Heart left ventricle (tissue), 16 donors: Measurements from ENCODE around the gene MCF2L. TPM values are rescaled to one million over a fixed set of nuclear protein-coding genes. Genes with fewer than 3 reads are reported as not detected.
A peak's percentile ranks its signal among the peaks of the same experiment; 100 is the strongest.

Source experiments
- ATAC-seq, 4 donors: fragments of 200-7000 bp; cut with Tn5 transposase; one replicate each; pipeline ENCODE4 v1.9.1; 2020 to 2022; ENCODE audit warnings: moderate library complexity in 4 of 4, mild to moderate bottlenecking in 3 of 4, moderate number of reproducible peaks in 1 of 4
- DNase-seq, 5 donors: peaks; one replicate each; pipeline ENCODE4 v3.0.0-alpha.2; 2020
- H3K27ac ChIP-seq, 12 donors: fragments of 200-600 bp; sonication (generic) in 4 of 12; one replicate each; pipeline versions ENCODE4 v1.5.0 to v1.8.0; 2016 to 2022; ENCODE audit warnings: mild to moderate bottlenecking in 2 of 12
- H3K27me3 ChIP-seq, 9 donors: fragments of 200-600 bp; sonication (generic) in 2 of 9; one replicate each; pipeline versions ENCODE4 v1.5.1 to v1.8.0; 2016 to 2022; ENCODE audit warnings: mild to moderate bottlenecking in 3 of 9
- H3K36me3 ChIP-seq, 9 donors: fragments of 200-600 bp; sonication (generic) in 2 of 9; one replicate each; pipeline versions ENCODE4 v1.5.0 to v1.8.0; 2018 to 2022; ENCODE audit warnings: mild to moderate bottlenecking in 2 of 9
- H3K4me1 ChIP-seq, 12 donors: fragments of 200-600 bp; sonication (generic) in 4 of 12; one replicate each; pipeline versions ENCODE4 v1.5.0 to v1.8.0; 2016 to 2022; ENCODE audit warnings: mild to moderate bottlenecking in 3 of 12
- H3K4me3 ChIP-seq, 12 donors: fragments of 200-600 bp; sonication (generic) in 4 of 12; one replicate each; pipeline versions ENCODE4 v1.5.0 to v1.8.0; 2017 to 2022; ENCODE audit warnings: mild to moderate bottlenecking in 9 of 12, moderate library complexity in 4 of 12
- H3K9me3 ChIP-seq, 12 donors: fragments of 200-600 bp; sonication (generic) in 4 of 12; one replicate each; pipeline versions ENCODE4 v1.5.0 to v1.8.0; 2016 to 2022; ENCODE audit warnings: mild to moderate bottlenecking in 1 of 12
- POLR2A ChIP-seq, 2 donors: fragments of 450-650 bp; IDR thresholded peaks; one replicate each; pipeline ENCODE4 v1.6.1; 2017; ENCODE audit warnings: antibody characterized with exemption in 2 of 2, mild to moderate bottlenecking in 2 of 2, moderate library complexity in 2 of 2
- WGBS, 4 donors: extraction: QIAGEN DNeasy Blood & Tissue Kit in 2 of 4; methylation state at CpG; one replicate each; pipeline versions ENCODE4 v1.1.5 to v1.1.7; 2013 to 2018; 5-methylcytosine and 5-hydroxymethylcytosine counted together
- intact Hi-C, 10 donors: fragments of 100-400 bp; cut with DNase I; formaldehyde crosslinking; loops; one replicate each; pipeline versions ENCODE4 v1.11.1 to v1.14.2; 2022
- polyA plus RNA-seq, 2 donors: library from polyadenylated mRNA; stranded (reverse); fragments of 200-250 nt; gene quantifications; one replicate each; pipeline ENCODE4 v1.2.3, GENCODE V29; 2013
- total RNA-seq, 9 donors: library from RNA; depleted of rRNA in 2 of 9; stranded (reverse); fragments of >200 nt in 2 of 9; fragmentation: NEBNext Ultra II Directional in 3 of 9; extraction: Animal tissue kit (Norgen Biotek cat#: 25700) in 3 of 9; gene quantifications; one replicate each; pipeline versions ENCODE4 v1.1.0 to v1.2.4, GENCODE V29; 2016 to 2023
- TF ChIP-seq, protein P1 (sequence below), 12 donors: fragments of 200-600 bp; sonication (generic) in 4 of 12; IDR thresholded peaks; one replicate each; pipeline versions ENCODE4 v1.5.0 to v1.8.0; 2018 to 2022; ENCODE audit warnings: antibody characterized with exemption in 12 of 12, mild to moderate bottlenecking in 5 of 12
- donor health status: ischemic (EF 13 %, LVEDD 7.1; RV severe dilation, severe dysfunction).
- donor health status: healthy with polysubstance abuse.
- donor health status: DM: no; HTN: yes; CAD: no.
- donor health status: DM: no; HTN: no; CAD: no.
- donor health status: ischemic (EF 25% LVEDD 6.9; RV normal size, moderate dysfunction).
- donor health status: ischemic (EF 25% LVEDD 5.7; RV mildly dilated, moderate dysfunction).
- donor health status: healthy.
- donor health status: DM: yes; HTN: yes; CAD: no.
- donor health status: ischemic (EF 35%, LVEDD 5.7; RV mildly dilated, moderate dysfunction).
- donor health status: nonischemic (EF 11% LVEDD 7.7; RV severe dilation, severe dysfunction).
- donor health status: DM: yes; HTN: yes; CAD: no.
- donor health status: PGD.
- donor health status: ischemic (EF 29% LVEDD 5.4; RV normal size, mild dysfunction).
- donor health status: nonischemic (EF 23%, LVEDD 6.1; RV moderate dilation, normal function).

Gene MCF2L
- total and polyA plus RNA-seq, 11 donors, result 26.0 to 61.0 (median 42.7) TPM

DNA sequence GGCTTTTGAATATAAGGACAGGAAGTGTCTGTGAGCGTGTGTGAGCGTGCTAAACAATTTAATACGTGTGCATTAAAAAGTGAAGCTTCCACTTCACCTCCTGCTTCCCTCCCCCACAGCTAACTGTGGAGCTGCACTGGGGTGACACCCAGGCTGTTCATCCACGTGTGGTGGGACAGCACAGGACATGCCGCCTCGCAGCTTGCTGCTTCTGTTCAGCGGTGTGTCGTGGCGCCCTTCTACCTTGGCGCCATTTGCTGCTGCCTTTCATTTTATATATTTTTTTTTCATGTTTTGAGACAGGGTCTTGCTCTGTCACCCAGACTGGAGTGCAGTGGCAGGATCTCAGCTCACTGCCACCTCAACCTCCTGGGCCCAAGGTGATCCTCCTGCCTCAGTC lies 63.3 kb downstream of the MCF2L start:
- intact Hi-C loops, result loop anchor here in 6 of 10 donors (5.0 to 10.0 kb wide), 4 partner anchors 80 to 363 kb away; no protein-coding TSS in a partner anchor
- no peak for ATAC-seq
- Histone ChIP-seq H3K9me3 (no peaks in the 10 kb centered on the region), H3K4me3 (no peak overlapping the region), H3K36me3 (peaks cover 0 to under 1% (median 0%) of the 10 kb centered on the region in 9 donors), H3K27ac (no peak overlapping the region), H3K27me3 (no peaks in the 10 kb centered on the region), H3K4me1 (peaks cover 0 to 29% (median 9%) of the 10 kb centered on the region in 12 donors)
- TF ChIP-seq, protein P1, sequence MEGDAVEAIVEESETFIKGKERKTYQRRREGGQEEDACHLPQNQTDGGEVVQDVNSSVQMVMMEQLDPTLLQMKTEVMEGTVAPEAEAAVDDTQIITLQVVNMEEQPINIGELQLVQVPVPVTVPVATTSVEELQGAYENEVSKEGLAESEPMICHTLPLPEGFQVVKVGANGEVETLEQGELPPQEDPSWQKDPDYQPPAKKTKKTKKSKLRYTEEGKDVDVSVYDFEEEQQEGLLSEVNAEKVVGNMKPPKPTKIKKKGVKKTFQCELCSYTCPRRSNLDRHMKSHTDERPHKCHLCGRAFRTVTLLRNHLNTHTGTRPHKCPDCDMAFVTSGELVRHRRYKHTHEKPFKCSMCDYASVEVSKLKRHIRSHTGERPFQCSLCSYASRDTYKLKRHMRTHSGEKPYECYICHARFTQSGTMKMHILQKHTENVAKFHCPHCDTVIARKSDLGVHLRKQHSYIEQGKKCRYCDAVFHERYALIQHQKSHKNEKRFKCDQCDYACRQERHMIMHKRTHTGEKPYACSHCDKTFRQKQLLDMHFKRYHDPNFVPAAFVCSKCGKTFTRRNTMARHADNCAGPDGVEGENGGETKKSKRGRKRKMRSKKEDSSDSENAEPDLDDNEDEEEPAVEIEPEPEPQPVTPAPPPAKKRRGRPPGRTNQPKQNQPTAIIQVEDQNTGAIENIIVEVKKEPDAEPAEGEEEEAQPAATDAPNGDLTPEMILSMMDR (IDR thresholded peaks at IDR 0.05), result no peak
- no peak for TF ChIP-seq POLR2A (IDR thresholded peaks at IDR 0.05)
- WGBS, 4 donors, result 75 to 82% (median 78%) methylated on average over 10 of the region's 10 CpGs
- DNase-seq, result peak in 3 of 5 donors; percentile 8 to 17 (median 8)

DNA sequence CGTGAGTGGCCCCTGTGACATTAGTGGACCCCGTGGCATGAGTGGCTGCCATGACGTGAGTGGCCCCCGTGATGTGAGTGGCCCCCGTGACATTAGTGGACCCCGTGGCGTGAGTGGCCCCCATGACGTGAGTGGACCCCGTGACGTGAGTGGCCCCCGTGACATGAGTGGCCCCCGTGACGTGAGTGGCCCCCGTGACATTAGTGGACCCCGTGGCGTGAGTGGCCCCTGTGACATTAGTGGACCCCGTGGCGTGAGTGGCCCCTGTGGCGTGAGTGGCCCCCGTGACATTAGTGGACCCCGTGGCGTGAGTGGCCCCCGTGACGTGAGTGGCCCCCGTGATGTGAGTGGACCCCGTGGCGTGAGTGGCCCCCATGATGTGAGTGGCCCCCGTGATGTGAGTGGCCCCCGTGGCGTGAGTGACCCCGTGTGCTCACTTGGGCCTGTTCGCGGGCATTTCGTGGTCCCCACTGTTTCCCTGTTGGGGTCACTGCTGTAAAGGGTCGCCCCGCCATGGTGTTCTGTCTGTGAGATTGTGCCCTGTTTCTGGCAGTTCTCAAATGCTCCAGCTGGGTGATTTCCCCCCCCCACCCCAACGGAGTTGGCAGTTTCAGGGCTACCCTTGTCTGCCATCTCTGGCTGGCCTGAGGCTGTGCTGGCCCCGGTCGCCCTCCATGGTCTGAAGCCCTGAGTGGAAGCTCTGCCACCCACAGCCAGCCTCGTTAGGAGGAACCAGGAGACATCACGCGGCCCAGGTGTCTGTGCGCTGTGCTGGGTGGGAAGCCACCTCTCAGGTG lies 64.2 kb downstream of the MCF2L start:
- 84 to 95% (median 89%) methylated on average over 33 to 43 of the region's 43 CpGs for WGBS, 4 donors
- H3K27ac ChIP-seq, result no peak overlapping the region
- no peaks in the 10 kb centered on the region for H3K36me3 ChIP-seq
- ATAC-seq, result no peak
- H3K4me1 ChIP-seq, result peaks cover 0 to 29% (median 9%) of the 10 kb centered on the region in 12 donors
- peaks cover 0 to 2% (median 0%) of the 10 kb centered on the region in 12 donors for H3K9me3 ChIP-seq
- DNase-seq, result peak in 2 of 5 donors; percentile 20 to 42
- intact Hi-C loops, result loop anchor here in 6 of 10 donors (5.0 to 10.0 kb wide), 4 partner anchors 81 to 362 kb away; no protein-coding TSS in a partner anchor
- no peaks in the 10 kb centered on the region for H3K27me3 ChIP-seq
- TF ChIP-seq POLR2A (IDR thresholded peaks at IDR 0.05), result no peak
- TF ChIP-seq, protein P1 (IDR thresholded peaks at IDR 0.05), result no peak
- no peak overlapping the region for H3K4me3 ChIP-seq

DNA sequence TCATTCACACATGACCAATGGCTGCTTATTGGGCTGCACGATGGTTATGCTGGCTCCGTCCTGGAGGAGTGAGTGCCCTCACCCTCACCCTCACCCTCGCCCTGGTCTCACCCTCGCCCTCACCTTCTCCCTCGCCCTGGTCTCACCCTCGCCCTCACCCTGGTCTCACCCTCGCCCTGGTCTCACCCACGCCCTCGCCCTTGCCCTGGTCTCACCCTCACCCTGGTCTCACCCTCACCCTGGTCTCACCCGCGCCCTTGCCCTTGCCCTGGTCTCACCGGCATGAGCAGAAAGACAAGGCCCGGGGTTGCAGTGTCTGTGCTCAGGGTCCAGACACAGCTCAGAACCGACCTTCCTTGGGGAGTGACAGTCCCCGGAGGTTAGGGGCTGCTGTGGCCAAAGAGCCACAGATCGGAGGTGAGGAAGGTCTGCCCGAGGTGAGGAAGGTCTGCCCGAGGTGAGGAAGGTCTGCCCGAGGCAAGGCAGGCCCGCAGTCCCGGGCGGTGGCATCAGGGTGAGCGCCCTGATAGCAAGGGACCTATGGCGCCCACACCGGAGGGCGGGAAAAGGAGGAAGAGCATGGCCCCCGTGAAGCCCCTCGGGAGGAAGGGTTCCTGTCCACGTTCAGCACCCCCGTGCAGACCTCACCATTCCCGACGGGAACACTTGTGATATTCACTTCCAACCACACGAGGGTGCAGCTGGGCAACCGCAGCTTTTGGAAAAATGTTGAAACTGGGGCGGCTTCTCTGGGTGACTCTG lies 65.6 kb downstream of the MCF2L start:
- DNase-seq (peak in 4 of 5 donors; percentile 40 to 61 (median 47)), ATAC-seq (peak; percentile 31 to 82 (median 46))
- intact Hi-C loops, result loop anchor here in 8 of 10 donors (2.0 to 10.0 kb wide), 6 partner anchors 82 to 360 kb away; no protein-coding TSS in a partner anchor
- Histone ChIP-seq H3K27ac (peak overlapping the region in 1 of 12 donors; percentile 29), H3K9me3 (peaks cover 0 to 2% (median 0%) of the 10 kb centered on the region in 12 donors), H3K27me3 (no peaks in the 10 kb centered on the region), H3K36me3 (no peaks in the 10 kb centered on the region), H3K4me1 (peaks cover 0 to 23% (median 8%) of the 10 kb centered on the region in 12 donors), H3K4me3 (peak overlapping the region in 2 of 12 donors; percentile 6 to 34)
- TF ChIP-seq, protein P1 (IDR thresholded peaks at IDR 0.05), result peak; percentile 56 to 82 (median 70)
- no peak for TF ChIP-seq POLR2A (IDR thresholded peaks at IDR 0.05)
- 60 to 66% (median 62%) methylated on average over 35 of the region's 35 CpGs for WGBS, 4 donors
